ENCODE data around the gene MRGPRE. TPM values are rescaled to one million over a fixed set of nuclear protein-coding genes. Genes with fewer than 3 reads are reported as not detected.

MRGPRE gene
- total RNA-seq, 1 donor from 2014 or later: not detected

- no peak for DNase-seq (ENCODE audit: extremely low read depth, low read depth, low spot score)
These were observed 48.7 kb downstream of the MRGPRE start for GRCh38 chr11:3183523-3183922.

GRCh38 chr11:3182462-3182852, 49.8 kb downstream of the MRGPRE start:
- no peak for DNase-seq (ENCODE audit: extremely low read depth, low read depth, low spot score)

GRCh38 chr11:3181725-3182461, 50.3 kb downstream of the MRGPRE start:
- DNase-seq (ENCODE audit: extremely low read depth, low read depth, low spot score): no peak

GRCh38 chr11:3180869-3181268, 51.3 kb downstream of the MRGPRE start:
- no peak for DNase-seq (ENCODE audit: extremely low read depth, low read depth, low spot score)

GRCh38 chr11:3178349-3178748, 53.9 kb downstream of the MRGPRE start:
- DNase-seq (ENCODE audit: extremely low read depth, low read depth, low spot score): no peak

- DNase-seq (ENCODE audit: extremely low read depth, low read depth, low spot score): no peak
These were observed 54.3 kb downstream of the MRGPRE start for GRCh38 chr11:3177931-3178330.

Other genes starting within 250 kb of the MRGPRE start
- gene NAP1L4, start 240.1 kb downstream of the MRGPRE start, total RNA-seq: 137 and 163 TPM in 2 replicates
- 47.5 and 53.4 TPM in 2 replicates for gene CARS1, start 175.0 kb downstream of the MRGPRE start, total RNA-seq
- gene OSBPL5, start 67.1 kb downstream of the MRGPRE start, total RNA-seq: 37.5 and 41.1 TPM in 2 replicates
- gene MRGPRG, start 13.6 kb downstream of the MRGPRE start, total RNA-seq: not detected in 2 replicates
- gene ZNF195, start 146.7 kb upstream of the MRGPRE start, total RNA-seq: 16.9 and 27.2 TPM in 2 replicates